GM04503 (cell line): Measurements from ENCODE around the gene GALNT18.

Source experiments
- DNase-seq: peaks from one replicate; pipeline ENCODE4 v3.0.0-alpha.2; 2012; ENCODE audit warnings: low read depth

Gene GALNT18

GRCh38 chr11:11565636-11566035 lies 56.2 kb downstream of the GALNT18 start:
- no peak for DNase-seq

GRCh38 chr11:11563200-11563975 lies 58.4 kb downstream of the GALNT18 start:
- no peak for DNase-seq

- no peak for DNase-seq
Observed at GRCh38 chr11:11561991-11562390, 59.8 kb downstream of the GALNT18 start.

- DNase-seq, result no peak
Observed at GRCh38 chr11:11558826-11559225, 63.0 kb downstream of the GALNT18 start.

- DNase-seq, result no peak
Observed at GRCh38 chr11:11558396-11558795, 63.4 kb downstream of the GALNT18 start.

- DNase-seq, result no peak
Observed at GRCh38 chr11:11555208-11555607, 66.6 kb downstream of the GALNT18 start.

- no peak for DNase-seq
Observed at GRCh38 chr11:11553573-11553972, 68.2 kb downstream of the GALNT18 start.

- DNase-seq, result no peak
Observed at GRCh38 chr11:11552529-11553087, 69.2 kb downstream of the GALNT18 start.

GRCh38 chr11:11550534-11550933 lies 71.3 kb downstream of the GALNT18 start:
- no peak for DNase-seq

GRCh38 chr11:11545285-11546275 lies 76.2 kb downstream of the GALNT18 start:
- no peak for DNase-seq

- DNase-seq, result no peak
Observed at GRCh38 chr11:11543656-11544055, 78.1 kb downstream of the GALNT18 start.

GRCh38 chr11:11540157-11540556 lies 81.6 kb downstream of the GALNT18 start:
- no peak for DNase-seq

GRCh38 chr11:11538277-11538960 lies 83.4 kb downstream of the GALNT18 start:
- no peak for DNase-seq

- no peak for DNase-seq
Observed at GRCh38 chr11:11537871-11538270, 83.9 kb downstream of the GALNT18 start.

GRCh38 chr11:11537372-11537771 lies 84.4 kb downstream of the GALNT18 start:
- DNase-seq, result no peak

- no peak for DNase-seq
Observed at GRCh38 chr11:11536650-11537049, 85.2 kb downstream of the GALNT18 start.

- DNase-seq, result no peak
Observed at GRCh38 chr11:11535611-11536010, 86.2 kb downstream of the GALNT18 start.

- no peak for DNase-seq
Observed at GRCh38 chr11:11534981-11535380, 86.8 kb downstream of the GALNT18 start.

GRCh38 chr11:11533751-11534150 lies 88.1 kb downstream of the GALNT18 start:
- DNase-seq, result no peak

GRCh38 chr11:11533057-11533456 lies 88.7 kb downstream of the GALNT18 start:
- no peak for DNase-seq

- no peak for DNase-seq
Observed at GRCh38 chr11:11532574-11532973, 89.2 kb downstream of the GALNT18 start.
